WI38 (cell line): Measurements from ENCODE around the gene L3MBTL4.

Source experiments
- H3K4me3 ChIP-seq: 2 replicates; pipeline ENCODE4 v1.5.1; 2011; ENCODE audit warnings: low read depth, mild to moderate bottlenecking, control low read depth, low read length
- TF ChIP-seq, protein P1 (sequence below): IDR thresholded peaks from 2 replicates; pipeline ENCODE4 v1.5.1; 2012; ENCODE audit warnings: low read depth, mild to moderate bottlenecking, control low read depth, low read length

The L3MBTL4 gene

DNA sequence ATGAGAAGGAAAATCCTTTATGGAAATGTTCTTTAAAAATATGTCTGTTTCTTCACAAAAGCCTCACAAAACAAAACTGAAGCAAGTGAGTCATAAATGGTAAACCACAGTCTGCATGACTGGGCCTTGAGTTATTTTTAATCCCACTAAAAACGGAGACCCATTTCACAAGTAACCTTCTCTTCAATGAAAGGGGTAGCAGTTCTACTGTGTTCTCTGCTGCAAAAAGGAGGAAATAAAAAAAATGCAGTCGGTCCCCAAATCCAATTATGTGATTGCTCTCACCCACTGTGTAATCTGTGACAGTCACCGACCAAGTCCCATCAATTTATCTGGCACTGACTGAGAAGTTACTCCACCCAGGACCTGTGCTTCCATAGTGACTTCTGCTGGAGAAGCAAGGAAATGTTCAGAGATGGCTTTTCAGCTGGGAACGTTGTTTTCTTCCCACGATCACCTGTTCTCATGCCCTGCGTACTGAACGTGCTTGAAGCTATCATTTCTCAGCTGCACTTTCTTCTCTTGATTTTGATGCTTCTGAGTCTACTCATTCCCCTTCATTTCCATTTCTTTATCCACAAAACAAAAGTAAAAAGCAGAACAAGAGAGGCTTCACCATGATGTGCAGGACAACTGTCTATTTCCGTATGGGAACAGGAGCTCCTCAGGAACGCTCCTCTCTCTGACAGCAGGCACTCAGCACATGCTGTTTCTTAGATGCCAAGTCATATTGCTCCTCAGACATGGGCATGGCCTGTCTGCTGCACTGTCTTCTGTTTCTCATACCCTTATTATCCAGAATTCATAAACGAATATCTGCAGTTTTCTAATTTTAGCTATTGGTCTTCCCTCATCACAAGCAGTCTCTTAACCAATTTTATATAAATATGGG lies 439.4 kb downstream of the L3MBTL4 start:
- no peak overlapping the region for H3K4me3 ChIP-seq
- TF ChIP-seq, protein P1, sequence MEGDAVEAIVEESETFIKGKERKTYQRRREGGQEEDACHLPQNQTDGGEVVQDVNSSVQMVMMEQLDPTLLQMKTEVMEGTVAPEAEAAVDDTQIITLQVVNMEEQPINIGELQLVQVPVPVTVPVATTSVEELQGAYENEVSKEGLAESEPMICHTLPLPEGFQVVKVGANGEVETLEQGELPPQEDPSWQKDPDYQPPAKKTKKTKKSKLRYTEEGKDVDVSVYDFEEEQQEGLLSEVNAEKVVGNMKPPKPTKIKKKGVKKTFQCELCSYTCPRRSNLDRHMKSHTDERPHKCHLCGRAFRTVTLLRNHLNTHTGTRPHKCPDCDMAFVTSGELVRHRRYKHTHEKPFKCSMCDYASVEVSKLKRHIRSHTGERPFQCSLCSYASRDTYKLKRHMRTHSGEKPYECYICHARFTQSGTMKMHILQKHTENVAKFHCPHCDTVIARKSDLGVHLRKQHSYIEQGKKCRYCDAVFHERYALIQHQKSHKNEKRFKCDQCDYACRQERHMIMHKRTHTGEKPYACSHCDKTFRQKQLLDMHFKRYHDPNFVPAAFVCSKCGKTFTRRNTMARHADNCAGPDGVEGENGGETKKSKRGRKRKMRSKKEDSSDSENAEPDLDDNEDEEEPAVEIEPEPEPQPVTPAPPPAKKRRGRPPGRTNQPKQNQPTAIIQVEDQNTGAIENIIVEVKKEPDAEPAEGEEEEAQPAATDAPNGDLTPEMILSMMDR: no peak

DNA sequence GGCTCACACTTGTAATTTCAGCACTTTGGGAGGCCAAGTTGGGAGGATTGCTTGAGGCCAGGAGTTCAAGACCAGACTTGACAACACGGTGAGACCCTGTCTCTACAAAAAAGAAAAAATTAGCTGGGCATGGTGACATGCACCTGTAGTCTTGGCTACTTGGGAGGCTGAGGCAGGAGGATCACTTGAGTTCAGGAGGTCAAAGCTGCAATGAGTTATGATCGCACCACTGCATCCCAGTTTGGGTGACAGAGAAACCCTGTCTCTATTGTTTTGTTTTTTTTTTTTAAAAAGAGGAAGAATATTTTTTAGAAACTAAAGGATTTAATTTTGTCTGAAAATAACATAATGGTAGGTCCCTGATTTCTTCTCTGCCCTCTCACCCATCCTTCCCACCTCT lies 440.0 kb downstream of the L3MBTL4 start:
- TF ChIP-seq, protein P1: no peak
- no peak overlapping the region for H3K4me3 ChIP-seq

DNA sequence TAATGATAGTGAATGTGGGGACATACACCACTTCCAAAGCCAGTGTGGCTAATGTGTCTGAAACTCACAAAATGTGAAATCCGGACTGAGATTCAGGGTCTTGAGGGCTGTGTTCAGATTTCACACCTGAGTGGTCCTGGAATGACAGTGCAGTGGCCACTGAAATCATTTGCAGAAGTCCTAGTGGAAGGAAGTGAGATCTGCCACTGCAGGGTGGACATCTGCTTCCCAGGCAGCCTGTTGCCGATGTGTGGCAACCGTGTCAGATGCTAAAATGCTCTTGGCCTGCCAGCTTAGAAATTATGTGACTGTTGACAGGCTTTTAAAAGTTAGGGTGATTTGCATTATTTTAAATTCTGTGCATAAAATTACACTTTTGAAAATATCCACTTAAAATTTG lies 441.6 kb downstream of the L3MBTL4 start:
- H3K4me3 ChIP-seq: no peak overlapping the region
- TF ChIP-seq, protein P1: no peak

DNA sequence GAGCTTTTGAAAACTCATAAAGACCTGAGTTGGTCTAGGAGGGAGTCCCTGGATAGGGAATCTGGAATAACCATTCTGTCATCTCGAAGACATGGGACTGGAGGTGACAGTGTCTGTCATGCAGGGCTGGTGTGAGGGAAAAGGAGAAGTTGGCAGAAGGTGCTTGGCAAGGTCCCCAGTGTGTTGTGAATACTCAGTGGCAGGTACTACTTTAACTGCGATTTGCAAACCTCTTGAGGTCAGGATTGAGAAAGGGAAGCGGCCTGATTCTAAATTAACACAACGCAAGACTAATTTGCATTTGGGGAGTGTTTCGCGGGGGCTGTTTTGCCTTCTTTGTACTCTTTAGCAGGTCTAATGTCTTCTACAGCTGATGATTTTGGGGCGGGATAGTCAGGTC lies 442.4 kb downstream of the L3MBTL4 start:
- no peak overlapping the region for H3K4me3 ChIP-seq
- TF ChIP-seq, protein P1: no peak

DNA sequence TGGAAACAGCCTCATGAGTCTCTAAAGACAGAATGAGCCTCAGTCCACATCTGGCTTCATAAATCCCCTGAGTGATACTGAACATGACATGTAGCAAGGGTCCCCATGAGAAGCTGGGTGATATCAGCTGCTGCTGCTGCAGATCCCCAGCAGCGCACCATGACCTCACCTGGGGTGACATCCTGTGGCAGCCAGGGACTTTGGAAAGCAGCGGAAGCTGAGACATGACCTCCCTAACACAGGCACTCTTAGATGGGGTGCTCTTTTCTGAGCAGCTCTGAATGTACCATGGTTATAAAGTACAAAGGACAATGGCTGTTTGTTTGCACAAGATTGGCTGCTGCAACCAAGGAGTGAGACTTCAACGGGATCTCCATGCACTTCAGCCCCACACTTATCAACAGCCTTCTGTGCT lies 444.7 kb downstream of the L3MBTL4 start:
- TF ChIP-seq, protein P1: no peak
- H3K4me3 ChIP-seq: no peak overlapping the region

DNA sequence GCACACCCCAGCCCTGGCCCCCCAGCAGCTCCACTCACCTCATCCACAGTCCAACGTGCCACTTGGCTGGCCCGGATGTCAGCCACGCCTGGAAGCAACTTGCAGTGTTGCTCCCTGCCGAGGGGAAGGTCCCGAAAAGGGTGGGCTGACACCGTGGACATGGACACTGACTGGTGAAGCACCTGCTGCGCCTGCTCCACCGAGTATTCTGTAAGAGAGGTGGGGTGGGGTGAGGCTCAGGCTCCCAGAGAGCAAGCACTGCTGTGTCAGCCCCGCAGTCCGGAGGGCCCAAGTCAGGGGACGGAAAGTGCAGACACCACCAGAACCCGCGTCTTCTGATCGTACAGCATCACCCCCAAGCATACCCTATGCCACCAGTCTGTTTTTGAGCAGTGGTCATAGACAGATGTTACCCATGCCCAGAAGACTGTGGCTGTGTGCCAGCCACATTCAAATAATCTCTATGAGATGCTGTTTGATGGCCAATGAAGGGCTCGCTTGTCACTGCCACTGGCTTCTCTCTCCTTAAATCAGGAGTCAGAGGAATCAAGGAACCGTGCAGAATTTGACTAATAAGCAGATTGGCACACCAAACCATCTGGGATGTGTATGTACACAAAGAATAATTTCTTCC lies 445.2 kb downstream of the L3MBTL4 start:
- no peak overlapping the region for H3K4me3 ChIP-seq
- TF ChIP-seq, protein P1: no peak

DNA sequence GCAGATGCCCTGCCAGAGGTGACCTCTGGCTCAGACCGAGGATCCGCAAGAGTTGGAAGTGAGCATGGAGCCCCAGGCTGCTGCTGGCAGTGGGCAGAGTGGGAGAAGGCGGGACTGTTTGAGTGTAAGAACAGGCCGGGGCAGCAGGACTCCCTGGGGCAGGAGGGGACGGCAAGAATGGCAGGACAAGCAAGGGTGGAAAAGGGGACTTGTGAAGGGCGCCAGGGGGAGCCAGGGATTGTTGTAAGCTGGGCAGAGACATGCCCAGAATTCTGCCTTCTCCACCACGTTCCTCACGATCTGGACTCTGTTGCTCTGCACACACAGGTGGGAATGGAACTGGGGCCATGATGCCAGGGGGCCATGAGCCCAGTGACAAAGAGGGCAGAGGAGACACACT lies 447.0 kb downstream of the L3MBTL4 start:
- TF ChIP-seq, protein P1: no peak
- no peak overlapping the region for H3K4me3 ChIP-seq
